Rectal smooth muscle tissue (tissue), 1 donor: Measurements from ENCODE around the gene CEP128.

ENCODE experiments used
- H3K27ac ChIP-seq: one replicate; pipeline ENCODE4 v1.7.0; 2013; ENCODE audit warnings: low read depth, low read length, inconsistent platforms
- H3K27me3 ChIP-seq: one replicate; pipeline ENCODE4 v1.7.0; 2013; ENCODE audit warnings: low read length; ENCODE audit not compliant: control insufficient read depth, insufficient read depth
- H3K36me3 ChIP-seq: one replicate; pipeline ENCODE4 v1.7.0; 2013; ENCODE audit warnings: low read length; ENCODE audit not compliant: control insufficient read depth, insufficient read depth
- H3K4me1 ChIP-seq: one replicate; pipeline ENCODE4 v1.7.0; 2013; ENCODE audit warnings: low read length; ENCODE audit not compliant: control insufficient read depth, insufficient read depth
- H3K4me3 ChIP-seq: one replicate; pipeline ENCODE4 v1.7.0; 2013; ENCODE audit warnings: low read length
- H3K9ac ChIP-seq: one replicate; pipeline ENCODE4 v1.7.0; 2013; ENCODE audit warnings: low read length

Gene CEP128

DNA sequence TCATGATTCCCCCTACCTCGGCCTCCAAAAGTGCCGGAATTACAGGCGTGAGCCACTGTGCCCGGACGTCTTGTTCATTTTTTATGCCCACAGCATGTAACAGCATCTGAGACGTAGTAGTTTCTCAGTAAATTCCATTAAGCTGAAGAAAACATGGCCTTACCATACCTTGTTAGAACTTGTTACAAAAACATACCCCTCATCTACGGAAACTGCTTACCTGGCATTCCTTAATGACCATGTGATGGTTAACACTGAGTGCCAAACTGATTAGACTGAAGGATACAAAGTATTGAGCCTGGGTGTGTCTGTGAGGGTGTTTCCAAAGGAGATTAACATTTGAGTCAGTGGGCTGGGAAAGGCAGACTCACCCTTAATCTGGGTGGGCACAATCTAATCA is 186.8 kb downstream of the CEP128 start:
- Histone ChIP-seq H3K9ac (no peak overlapping the region), H3K36me3 (no peaks in the 10 kb centered on the region), H3K27me3 (no peaks in the 10 kb centered on the region), H3K27ac (no peak overlapping the region), H3K4me3 (no peak overlapping the region), H3K4me1 (no peaks in the 10 kb centered on the region)

DNA sequence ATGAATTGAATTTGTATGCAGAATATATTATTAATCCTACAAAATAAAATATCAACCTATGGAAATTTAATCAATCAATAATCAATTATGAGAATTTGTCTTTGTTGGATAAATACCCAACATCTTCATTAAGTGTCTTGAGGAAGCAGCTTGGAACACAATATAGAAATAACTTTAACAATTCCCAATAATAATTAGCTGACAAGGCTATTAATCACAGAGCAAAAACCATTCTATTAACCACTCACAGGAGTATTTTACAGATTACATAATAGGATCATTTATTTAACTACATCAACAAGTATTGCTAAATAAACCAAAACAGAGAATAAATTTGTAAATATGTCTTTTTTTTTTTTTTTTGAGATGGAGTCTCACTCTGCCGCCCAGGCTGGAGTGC is 190.3 kb downstream of the CEP128 start:
- no peaks in the 10 kb centered on the region for H3K36me3 ChIP-seq
- H3K4me1 ChIP-seq = no peaks in the 10 kb centered on the region
- H3K27ac ChIP-seq = no peak overlapping the region
- H3K4me3 ChIP-seq = no peak overlapping the region
- H3K27me3 ChIP-seq = no peaks in the 10 kb centered on the region
- H3K9ac ChIP-seq = no peak overlapping the region

- Histone ChIP-seq H3K27me3 (no peaks in the 10 kb centered on the region), H3K36me3 (no peaks in the 10 kb centered on the region), H3K4me1 (no peaks in the 10 kb centered on the region), H3K9ac (no peak overlapping the region), H3K27ac (no peak overlapping the region), H3K4me3 (no peak overlapping the region)
Observed at GRCh38 chr14:80726211-80726610, 215.3 kb downstream of the CEP128 start.

GRCh38 chr14:80718940-80719339 is 222.6 kb downstream of the CEP128 start:
- H3K4me3 ChIP-seq = no peak overlapping the region
- no peak overlapping the region for H3K9ac ChIP-seq
- H3K27me3 ChIP-seq = no peaks in the 10 kb centered on the region
- no peaks in the 10 kb centered on the region for H3K4me1 ChIP-seq
- H3K27ac ChIP-seq = no peak overlapping the region
- H3K36me3 ChIP-seq = no peaks in the 10 kb centered on the region

DNA sequence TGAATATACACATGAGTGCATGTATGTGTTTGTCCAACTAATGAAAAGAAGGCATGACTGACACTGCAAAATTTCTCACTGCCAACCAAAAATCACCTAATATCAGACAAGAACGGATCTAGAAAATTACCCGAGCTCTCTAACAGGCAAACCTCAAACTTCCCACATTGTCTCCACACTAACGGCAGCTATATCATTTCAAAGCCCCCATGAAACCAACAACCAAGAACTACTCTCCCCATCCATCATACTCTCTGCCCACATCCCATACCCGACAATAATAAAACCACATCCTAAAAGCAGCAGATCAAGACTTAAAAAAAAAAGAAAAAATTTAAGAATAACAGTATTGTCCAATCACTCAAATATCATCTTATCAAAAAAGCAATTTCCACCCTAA is 227.1 kb downstream of the CEP128 start:
- no peak overlapping the region for H3K27ac ChIP-seq
- no peaks in the 10 kb centered on the region for H3K4me1 ChIP-seq
- H3K4me3 ChIP-seq = no peak overlapping the region
- H3K27me3 ChIP-seq = no peaks in the 10 kb centered on the region
- H3K9ac ChIP-seq = no peak overlapping the region
- no peaks in the 10 kb centered on the region for H3K36me3 ChIP-seq

- H3K27ac ChIP-seq = no peak overlapping the region
- no peak overlapping the region for H3K9ac ChIP-seq
- H3K36me3 ChIP-seq = no peaks in the 10 kb centered on the region
- H3K4me3 ChIP-seq = no peak overlapping the region
- no peaks in the 10 kb centered on the region for H3K4me1 ChIP-seq
- no peaks in the 10 kb centered on the region for H3K27me3 ChIP-seq
Observed at GRCh38 chr14:80713076-80713850, 228.3 kb downstream of the CEP128 start.

GRCh38 chr14:80705241-80705980 is 236.1 kb downstream of the CEP128 start:
- Histone ChIP-seq H3K27me3 (no peaks in the 10 kb centered on the region), H3K36me3 (no peaks in the 10 kb centered on the region), H3K4me3 (no peak overlapping the region), H3K27ac (no peak overlapping the region), H3K4me1 (no peaks in the 10 kb centered on the region), H3K9ac (no peak overlapping the region)

DNA sequence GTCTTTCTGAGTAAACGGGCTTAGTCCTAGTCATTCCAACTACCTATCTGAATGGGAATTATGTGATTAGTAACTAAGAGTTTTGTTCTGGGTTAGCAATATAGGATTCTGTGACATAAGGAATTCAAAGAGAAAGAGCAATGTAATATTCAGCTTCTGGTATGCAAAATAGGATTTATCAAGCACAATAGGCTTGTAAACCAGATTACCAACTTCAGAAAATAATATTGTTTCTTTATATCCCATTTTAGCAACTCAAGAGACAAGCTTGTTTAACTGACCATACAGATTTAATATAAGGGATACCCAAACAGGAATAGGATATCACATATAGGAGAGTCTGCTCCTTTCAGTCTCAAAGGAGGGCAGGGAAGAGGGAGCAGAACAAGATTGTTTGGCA is 240.9 kb downstream of the CEP128 start:
- Histone ChIP-seq H3K9ac (no peak overlapping the region), H3K4me3 (no peak overlapping the region), H3K27me3 (no peaks in the 10 kb centered on the region), H3K4me1 (no peaks in the 10 kb centered on the region), H3K36me3 (no peaks in the 10 kb centered on the region), H3K27ac (no peak overlapping the region)

GRCh38 chr14:80699861-80700260 is 241.7 kb downstream of the CEP128 start:
- Histone ChIP-seq H3K4me3 (no peak overlapping the region), H3K9ac (no peak overlapping the region), H3K4me1 (no peaks in the 10 kb centered on the region), H3K27me3 (no peaks in the 10 kb centered on the region), H3K27ac (no peak overlapping the region), H3K36me3 (no peaks in the 10 kb centered on the region)

DNA sequence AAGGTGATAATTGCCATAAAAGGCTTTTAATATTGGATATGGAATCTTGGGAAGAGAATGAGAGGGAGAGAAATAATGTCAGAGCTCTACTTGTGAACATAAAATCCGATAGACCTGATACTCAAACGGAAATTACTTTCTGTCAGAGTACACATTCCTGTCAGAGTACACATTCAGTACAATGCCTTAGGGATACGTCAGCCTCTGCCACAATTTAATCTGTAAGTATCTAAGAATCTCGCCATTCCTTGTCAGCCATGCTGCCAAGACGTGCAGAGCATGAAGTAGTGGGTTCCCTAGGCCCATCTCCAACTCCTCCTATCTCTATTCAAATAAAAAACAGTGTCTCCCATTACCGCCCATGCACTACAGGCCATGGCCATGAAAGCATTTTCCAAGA is 242.6 kb downstream of the CEP128 start:
- no peak overlapping the region for H3K9ac ChIP-seq
- H3K27ac ChIP-seq = no peak overlapping the region
- H3K4me3 ChIP-seq = no peak overlapping the region
- H3K4me1 ChIP-seq = no peaks in the 10 kb centered on the region
- no peaks in the 10 kb centered on the region for H3K27me3 ChIP-seq
- no peaks in the 10 kb centered on the region for H3K36me3 ChIP-seq

DNA sequence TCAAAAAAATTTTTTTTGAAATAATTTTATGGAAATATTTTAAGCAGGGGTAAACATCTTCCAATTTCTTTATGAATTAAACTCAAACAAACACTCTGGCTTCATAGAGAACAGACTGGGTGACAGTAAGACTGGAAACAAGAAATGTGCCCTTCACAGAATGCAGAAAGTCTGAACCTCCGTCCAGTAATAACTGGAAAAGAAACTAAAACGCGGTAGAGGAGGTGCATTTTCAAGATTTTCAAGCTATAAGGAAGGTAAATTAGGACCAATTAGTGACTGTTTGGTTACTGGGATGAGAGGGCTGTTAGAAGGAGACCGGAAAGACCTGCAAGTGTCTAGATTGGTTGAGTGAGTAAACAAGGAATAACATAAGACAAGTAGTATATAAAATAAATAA is 245.7 kb downstream of the CEP128 start:
- no peak overlapping the region for H3K4me3 ChIP-seq
- no peaks in the 10 kb centered on the region for H3K4me1 ChIP-seq
- H3K9ac ChIP-seq = no peak overlapping the region
- no peaks in the 10 kb centered on the region for H3K27me3 ChIP-seq
- H3K27ac ChIP-seq = no peak overlapping the region
- no peaks in the 10 kb centered on the region for H3K36me3 ChIP-seq

- H3K27ac ChIP-seq = no peak overlapping the region
- no peaks in the 10 kb centered on the region for H3K4me1 ChIP-seq
- H3K9ac ChIP-seq = no peak overlapping the region
- no peak overlapping the region for H3K4me3 ChIP-seq
- H3K36me3 ChIP-seq = no peaks in the 10 kb centered on the region
- H3K27me3 ChIP-seq = no peaks in the 10 kb centered on the region
Observed at GRCh38 chr14:80692903-80693302, 248.6 kb downstream of the CEP128 start.

GRCh38 chr14:80681651-80682050 is 259.9 kb downstream of the CEP128 start:
- H3K9ac ChIP-seq = no peak overlapping the region
- no peaks in the 10 kb centered on the region for H3K36me3 ChIP-seq
- H3K27me3 ChIP-seq = no peaks in the 10 kb centered on the region
- no peak overlapping the region for H3K27ac ChIP-seq
- H3K4me3 ChIP-seq = no peak overlapping the region
- no peaks in the 10 kb centered on the region for H3K4me1 ChIP-seq
